Forelimb muscle (tissue), 1 donor: ENCODE data around the gene MEI1. TPM values are rescaled to one million over a fixed set of nuclear protein-coding genes. Genes with fewer than 3 reads are reported as not detected.

Experiments
- DNase-seq: peaks from one replicate; pipeline ENCODE4 v3.0.0-alpha.2; 2013; ENCODE audit warnings: low read depth
- polyA plus RNA-seq: library from polyadenylated mRNA; unstranded; fragments of 120-200 nt; gene quantifications from one replicate; pipeline ENCODE4 v1.2.1, GENCODE V29; 2013; ENCODE audit not compliant: insufficient read length

MEI1 gene
- polyA plus RNA-seq, 1 donor: 0.68 TPM

GRCh38 chr22:41841085-41841712 lies 141.9 kb downstream of the MEI1 start:
- DNase-seq: no peak

- DNase-seq: no peak
Observed at GRCh38 chr22:41842996-41843970, 144.0 kb downstream of the MEI1 start.

- DNase-seq: no peak
Observed at GRCh38 chr22:41844036-41844435, 144.7 kb downstream of the MEI1 start.

DNA sequence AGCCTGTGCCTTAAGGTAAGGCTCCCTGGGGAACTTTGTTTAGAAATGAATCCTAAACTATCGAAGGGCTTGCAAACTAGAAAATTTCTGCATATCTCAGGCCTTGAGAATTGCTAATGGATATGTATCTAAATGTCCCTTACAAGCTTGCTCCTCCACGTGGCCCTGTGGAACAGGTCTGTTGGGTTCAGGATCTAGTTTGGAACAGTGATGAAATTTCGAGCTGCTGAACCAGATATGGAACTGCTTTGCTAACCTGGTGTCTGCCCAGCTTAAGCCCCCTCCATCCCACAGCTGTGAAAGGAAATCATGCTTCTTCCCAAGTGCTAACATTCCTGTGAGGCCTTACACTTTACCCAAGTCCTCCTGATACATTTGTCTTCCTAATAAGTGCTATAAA lies 145.2 kb downstream of the MEI1 start:
- DNase-seq: no peak

GRCh38 chr22:41845380-41846267 lies 146.3 kb downstream of the MEI1 start:
- no peak for DNase-seq

GRCh38 chr22:41846268-41846987 lies 147.1 kb downstream of the MEI1 start:
- no peak for DNase-seq

GRCh38 chr22:41847300-41847699 lies 148.0 kb downstream of the MEI1 start:
- no peak for DNase-seq

- no peak for DNase-seq
Observed at GRCh38 chr22:41848468-41848867, 149.2 kb downstream of the MEI1 start.

Other genes starting within 250 kb of the MEI1 start
- 37.9 TPM for gene PHF5A, start 230.8 kb upstream of the MEI1 start, polyA plus RNA-seq
- gene ACO2, start 230.4 kb upstream of the MEI1 start, polyA plus RNA-seq: 116 TPM
- gene POLR3H, start 155.0 kb upstream of the MEI1 start, polyA plus RNA-seq: 21.6 TPM
- 3.8 TPM for gene CSDC2, start 138.5 kb upstream of the MEI1 start, polyA plus RNA-seq
- gene PMM1, start 109.7 kb upstream of the MEI1 start, polyA plus RNA-seq: 23.2 TPM
- 20.2 TPM for gene DESI1, start 78.5 kb upstream of the MEI1 start, polyA plus RNA-seq
- 213 TPM for gene XRCC6, start 78.2 kb upstream of the MEI1 start, polyA plus RNA-seq
- 114 TPM for gene SNU13, start 10.6 kb upstream of the MEI1 start, polyA plus RNA-seq
- 9.4 TPM for gene CCDC134, start 101.2 kb downstream of the MEI1 start, polyA plus RNA-seq
- gene SREBF2, start 133.6 kb downstream of the MEI1 start, polyA plus RNA-seq: 84.4 TPM
- gene SHISA8, start 215.6 kb downstream of the MEI1 start, polyA plus RNA-seq: 0.33 TPM
- 1.1 TPM for gene TNFRSF13C, start 227.3 kb downstream of the MEI1 start, polyA plus RNA-seq
- 5.3 TPM for gene CENPM, start 247.6 kb downstream of the MEI1 start, polyA plus RNA-seq